ENCODE measurements around the gene SERTAD4. TPM values are rescaled to one million over a fixed set of nuclear protein-coding genes. Genes with fewer than 3 reads are reported as not detected.

The SERTAD4 gene
- total and polyA plus RNA-seq, 2 experiments from 2014 or later = 1.3 to 1.6 TPM

DNA sequence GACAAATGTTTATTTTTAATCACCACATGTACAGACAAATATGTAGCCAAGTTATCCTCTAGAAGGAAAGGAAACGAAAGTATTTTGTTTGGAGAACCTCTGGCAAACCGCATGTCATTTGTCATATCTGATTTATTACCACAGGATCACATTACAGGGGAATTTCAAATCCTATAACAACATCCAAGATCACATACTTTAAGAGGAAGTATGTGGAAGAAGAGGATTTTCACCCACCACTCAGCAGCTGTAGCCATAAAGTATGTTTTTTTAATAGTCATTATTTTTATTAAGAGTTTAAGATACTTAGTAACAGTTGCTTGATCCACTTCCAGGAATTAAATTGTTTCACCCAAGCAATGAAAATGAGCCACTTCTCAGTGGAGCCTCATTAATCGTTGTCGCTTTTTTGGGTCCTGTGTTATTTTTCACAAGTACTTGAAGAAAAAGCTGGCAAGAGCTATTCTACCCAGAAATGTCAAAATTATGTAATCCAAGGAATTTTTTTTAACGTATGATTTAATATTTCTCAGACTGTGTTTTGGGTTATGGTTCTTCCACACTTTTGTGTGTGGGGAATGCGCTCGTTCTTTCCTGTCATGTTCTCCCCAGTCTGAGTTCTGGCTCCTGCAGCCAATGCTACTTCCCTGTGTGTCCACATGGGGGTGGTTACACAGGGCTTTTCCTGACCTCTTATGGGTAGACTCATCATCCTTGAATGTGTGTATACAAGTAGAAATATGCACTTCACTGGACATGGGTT lies 6.9 kb downstream of the SERTAD4 start:
- Mint-ChIP-seq H3K4me3 (no peak overlapping the region), H3K27me3 (ENCODE audit: insufficient read depth, low read depth, poor library complexity) (peaks cover 11% of the 10 kb centered on the region), H3K27ac (no peak overlapping the region), H3K9me3 (no peaks in the 10 kb centered on the region), H3K36me3 (ENCODE audit: low read depth) (no peaks in the 10 kb centered on the region), H3K4me1 (peaks cover 26% of the 10 kb centered on the region)
- Histone ChIP-seq H3K36me3 (ENCODE audit: insufficient read depth) (no peaks in the 10 kb centered on the region), H3K27ac (ENCODE audit: low read depth) (no peak overlapping the region), H3K4me2 (no peak overlapping the region), H3F3A (replicated peaks; ENCODE audit: low read depth) (peaks cover 2% of the 10 kb centered on the region; the same call in 1 of the 2 replicates), H3K9me2 (ENCODE audit: insufficient read depth) (no peaks in the 10 kb centered on the region), H3K27me3 (ENCODE audit: insufficient read depth) (peaks cover 33% of the 10 kb centered on the region), H3K79me2 (replicated peaks; ENCODE audit: insufficient read depth) (no peaks in the 10 kb centered on the region), H3K4me1 (ENCODE audit: insufficient read depth) (peaks cover 38% of the 10 kb centered on the region), H4K20me1 (replicated peaks; ENCODE audit: insufficient read depth) (no peaks in the 10 kb centered on the region), H2AFZ (no peak overlapping the region), H3K4me3 (no peak overlapping the region)
- no peak for TF ChIP-seq JUNB (IDR thresholded peaks at IDR 0.05; ENCODE audit: unreplicated experiment)
- TF ChIP-seq, protein P1, sequence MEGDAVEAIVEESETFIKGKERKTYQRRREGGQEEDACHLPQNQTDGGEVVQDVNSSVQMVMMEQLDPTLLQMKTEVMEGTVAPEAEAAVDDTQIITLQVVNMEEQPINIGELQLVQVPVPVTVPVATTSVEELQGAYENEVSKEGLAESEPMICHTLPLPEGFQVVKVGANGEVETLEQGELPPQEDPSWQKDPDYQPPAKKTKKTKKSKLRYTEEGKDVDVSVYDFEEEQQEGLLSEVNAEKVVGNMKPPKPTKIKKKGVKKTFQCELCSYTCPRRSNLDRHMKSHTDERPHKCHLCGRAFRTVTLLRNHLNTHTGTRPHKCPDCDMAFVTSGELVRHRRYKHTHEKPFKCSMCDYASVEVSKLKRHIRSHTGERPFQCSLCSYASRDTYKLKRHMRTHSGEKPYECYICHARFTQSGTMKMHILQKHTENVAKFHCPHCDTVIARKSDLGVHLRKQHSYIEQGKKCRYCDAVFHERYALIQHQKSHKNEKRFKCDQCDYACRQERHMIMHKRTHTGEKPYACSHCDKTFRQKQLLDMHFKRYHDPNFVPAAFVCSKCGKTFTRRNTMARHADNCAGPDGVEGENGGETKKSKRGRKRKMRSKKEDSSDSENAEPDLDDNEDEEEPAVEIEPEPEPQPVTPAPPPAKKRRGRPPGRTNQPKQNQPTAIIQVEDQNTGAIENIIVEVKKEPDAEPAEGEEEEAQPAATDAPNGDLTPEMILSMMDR (conservative IDR thresholded peaks at IDR 0.05; ENCODE audit: low read depth in 2 of 2) = peak; percentile 61 to 64
- peak; percentile 66 for DNase-seq (ENCODE audit: low spot score)
- ATAC-seq = peak; percentile 84

DNA sequence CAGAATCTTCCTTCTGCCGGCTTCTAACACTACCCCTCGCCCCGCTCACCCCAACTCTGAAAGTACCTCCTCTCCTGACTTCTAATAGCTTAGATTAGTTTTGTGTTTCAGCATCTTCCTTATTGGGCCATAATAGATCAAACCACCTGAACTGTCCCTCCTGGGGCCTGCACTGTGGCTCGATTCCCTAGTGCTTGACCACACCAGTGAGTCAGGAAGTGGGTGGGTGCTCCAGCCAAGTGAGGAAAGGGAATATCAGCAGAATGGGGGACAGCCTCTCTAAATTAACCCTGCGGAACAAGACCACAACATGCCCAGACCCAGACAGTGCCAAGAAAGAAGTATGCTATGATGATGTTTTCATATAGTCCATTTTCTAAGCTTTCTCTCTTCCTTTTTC lies 8.5 kb downstream of the SERTAD4 start:
- no peak for DNase-seq (ENCODE audit: low spot score)
- no peak overlapping the region for H3K4me2 ChIP-seq
- ATAC-seq = no peak
- peaks cover 17% of the 10 kb centered on the region for H3K27me3 ChIP-seq (ENCODE audit: insufficient read depth)
- no peaks in the 10 kb centered on the region for H3K79me2 ChIP-seq (replicated peaks; ENCODE audit: insufficient read depth)
- no peaks in the 10 kb centered on the region for H3K36me3 Mint-ChIP-seq (ENCODE audit: low read depth)
- no peak overlapping the region for H2AFZ ChIP-seq
- no peaks in the 10 kb centered on the region for H3K36me3 ChIP-seq (ENCODE audit: insufficient read depth)
- H3K27ac Mint-ChIP-seq = no peak overlapping the region
- no peaks in the 10 kb centered on the region for H3K9me2 ChIP-seq (ENCODE audit: insufficient read depth)
- no peak overlapping the region for H3K27ac ChIP-seq (ENCODE audit: low read depth)
- no peaks in the 10 kb centered on the region for H3F3A ChIP-seq (replicated peaks; ENCODE audit: low read depth)
- H3K4me1 Mint-ChIP-seq = peaks cover 24% of the 10 kb centered on the region
- H3K9me3 Mint-ChIP-seq = no peaks in the 10 kb centered on the region
- H4K20me1 ChIP-seq (replicated peaks; ENCODE audit: insufficient read depth) = no peaks in the 10 kb centered on the region
- H3K27me3 Mint-ChIP-seq (ENCODE audit: insufficient read depth, low read depth, poor library complexity) = no peaks in the 10 kb centered on the region
- no peak overlapping the region for H3K4me3 Mint-ChIP-seq
- H3K4me1 ChIP-seq (ENCODE audit: insufficient read depth) = peaks cover 27% of the 10 kb centered on the region
- H3K4me3 ChIP-seq = no peak overlapping the region
- no peak for TF ChIP-seq EZH2phosphoT487 (IDR thresholded peaks at IDR 0.05; ENCODE audit: unreplicated experiment)
- TF ChIP-seq, protein P1 (conservative IDR thresholded peaks at IDR 0.05; ENCODE audit: low read depth in 2 of 2) = no peak
- no peak for TF ChIP-seq POLR2AphosphoS5 (IDR thresholded peaks at IDR 0.05; ENCODE audit: low read depth)
- TF ChIP-seq, protein P2, sequence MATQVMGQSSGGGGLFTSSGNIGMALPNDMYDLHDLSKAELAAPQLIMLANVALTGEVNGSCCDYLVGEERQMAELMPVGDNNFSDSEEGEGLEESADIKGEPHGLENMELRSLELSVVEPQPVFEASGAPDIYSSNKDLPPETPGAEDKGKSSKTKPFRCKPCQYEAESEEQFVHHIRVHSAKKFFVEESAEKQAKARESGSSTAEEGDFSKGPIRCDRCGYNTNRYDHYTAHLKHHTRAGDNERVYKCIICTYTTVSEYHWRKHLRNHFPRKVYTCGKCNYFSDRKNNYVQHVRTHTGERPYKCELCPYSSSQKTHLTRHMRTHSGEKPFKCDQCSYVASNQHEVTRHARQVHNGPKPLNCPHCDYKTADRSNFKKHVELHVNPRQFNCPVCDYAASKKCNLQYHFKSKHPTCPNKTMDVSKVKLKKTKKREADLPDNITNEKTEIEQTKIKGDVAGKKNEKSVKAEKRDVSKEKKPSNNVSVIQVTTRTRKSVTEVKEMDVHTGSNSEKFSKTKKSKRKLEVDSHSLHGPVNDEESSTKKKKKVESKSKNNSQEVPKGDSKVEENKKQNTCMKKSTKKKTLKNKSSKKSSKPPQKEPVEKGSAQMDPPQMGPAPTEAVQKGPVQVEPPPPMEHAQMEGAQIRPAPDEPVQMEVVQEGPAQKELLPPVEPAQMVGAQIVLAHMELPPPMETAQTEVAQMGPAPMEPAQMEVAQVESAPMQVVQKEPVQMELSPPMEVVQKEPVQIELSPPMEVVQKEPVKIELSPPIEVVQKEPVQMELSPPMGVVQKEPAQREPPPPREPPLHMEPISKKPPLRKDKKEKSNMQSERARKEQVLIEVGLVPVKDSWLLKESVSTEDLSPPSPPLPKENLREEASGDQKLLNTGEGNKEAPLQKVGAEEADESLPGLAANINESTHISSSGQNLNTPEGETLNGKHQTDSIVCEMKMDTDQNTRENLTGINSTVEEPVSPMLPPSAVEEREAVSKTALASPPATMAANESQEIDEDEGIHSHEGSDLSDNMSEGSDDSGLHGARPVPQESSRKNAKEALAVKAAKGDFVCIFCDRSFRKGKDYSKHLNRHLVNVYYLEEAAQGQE (IDR thresholded peaks at IDR 0.05; ENCODE audit: unreplicated experiment) = no peak
- TF ChIP-seq, protein P3, sequence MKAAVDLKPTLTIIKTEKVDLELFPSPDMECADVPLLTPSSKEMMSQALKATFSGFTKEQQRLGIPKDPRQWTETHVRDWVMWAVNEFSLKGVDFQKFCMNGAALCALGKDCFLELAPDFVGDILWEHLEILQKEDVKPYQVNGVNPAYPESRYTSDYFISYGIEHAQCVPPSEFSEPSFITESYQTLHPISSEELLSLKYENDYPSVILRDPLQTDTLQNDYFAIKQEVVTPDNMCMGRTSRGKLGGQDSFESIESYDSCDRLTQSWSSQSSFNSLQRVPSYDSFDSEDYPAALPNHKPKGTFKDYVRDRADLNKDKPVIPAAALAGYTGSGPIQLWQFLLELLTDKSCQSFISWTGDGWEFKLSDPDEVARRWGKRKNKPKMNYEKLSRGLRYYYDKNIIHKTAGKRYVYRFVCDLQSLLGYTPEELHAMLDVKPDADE (IDR thresholded peaks at IDR 0.05) = no peak
- TF ChIP-seq JUNB (IDR thresholded peaks at IDR 0.05; ENCODE audit: unreplicated experiment) = no peak
- no peak for TF ChIP-seq ZNF331 (CRISPR knock-in tag; IDR thresholded peaks at IDR 0.05; ENCODE audit: low read depth)
